GM12874 (cell line): ENCODE measurements around the gene ITGA8.

ENCODE experiments used
- CTCF ChIP-seq: IDR thresholded peaks from 2 replicates; pipeline ENCODE4 v1.5.1; 2011; ENCODE audit warnings: low read depth, mild to moderate bottlenecking, control low read depth, low read length, moderate library complexity; ENCODE audit not compliant: insufficient read depth

Gene ITGA8

GRCh38 chr10:15478429-15478828 is 241.3 kb downstream of the ITGA8 start:
- TF ChIP-seq CTCF, result no peak

GRCh38 chr10:15476337-15476736 is 243.4 kb downstream of the ITGA8 start:
- TF ChIP-seq CTCF, result no peak

GRCh38 chr10:15474671-15475070 is 245.1 kb downstream of the ITGA8 start:
- no peak for TF ChIP-seq CTCF

GRCh38 chr10:15473396-15473767 is 246.3 kb downstream of the ITGA8 start:
- no peak for TF ChIP-seq CTCF

GRCh38 chr10:15472431-15473395 is 247.0 kb downstream of the ITGA8 start:
- no peak for TF ChIP-seq CTCF

GRCh38 chr10:15472008-15472407 is 247.7 kb downstream of the ITGA8 start:
- TF ChIP-seq CTCF, result no peak

GRCh38 chr10:15469111-15469510 is 250.6 kb downstream of the ITGA8 start:
- no peak for TF ChIP-seq CTCF
